ENCODE data around the gene FDX1.

The FDX1 gene

DNA sequence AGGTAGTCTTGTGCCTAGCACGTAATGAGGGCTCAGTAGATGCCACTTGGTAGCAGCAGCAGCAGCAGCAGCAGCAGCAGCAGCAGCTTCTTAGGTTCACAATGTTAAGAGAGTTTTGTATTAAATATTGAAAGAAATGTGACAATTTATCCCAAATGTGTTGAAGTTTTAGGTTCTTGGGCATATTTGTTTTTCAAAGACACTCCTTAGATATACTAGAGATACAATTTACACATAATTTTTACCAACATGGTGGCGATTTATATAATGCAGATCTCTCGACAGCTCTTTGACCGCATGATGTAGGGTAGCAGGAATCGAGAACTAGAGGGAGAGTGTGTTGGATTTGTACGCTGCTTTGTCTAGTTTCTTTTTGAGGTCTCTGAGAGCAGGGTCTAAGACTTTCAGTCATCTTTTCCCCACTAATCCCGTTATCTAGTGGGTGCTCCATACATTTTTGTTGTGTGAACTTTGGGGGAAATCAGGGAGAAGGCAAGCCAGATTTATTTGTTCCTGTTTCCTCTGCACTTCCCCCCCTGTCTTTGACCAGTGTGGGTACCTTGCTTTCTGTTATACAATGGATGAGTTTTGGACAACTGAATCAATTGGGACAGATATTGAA is 1.4 kb downstream of the FDX1 start:
- in situ Hi-C loops (cut with HindIII; ENCODE audit: low sequenced_read_pairs) = no loop called here

DNA sequence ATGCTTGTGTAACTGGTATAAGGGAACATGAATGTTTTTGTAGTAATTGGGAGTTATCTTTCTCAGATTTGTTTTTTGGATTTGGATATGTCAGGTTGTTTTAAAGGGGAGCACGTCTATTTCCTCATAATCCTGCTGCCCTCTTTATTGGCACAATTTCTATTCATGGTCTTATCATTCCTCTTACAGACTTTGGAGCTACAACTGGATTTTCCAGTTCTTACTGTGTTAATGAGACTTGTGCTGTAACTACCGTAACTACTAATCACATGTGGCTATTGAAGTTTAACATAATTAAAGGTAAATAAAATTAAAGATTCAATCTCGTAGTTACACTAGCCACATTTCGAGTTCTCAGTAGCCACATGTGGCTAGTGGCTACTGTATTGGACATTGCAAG is 1.9 kb downstream of the FDX1 start:
- in situ Hi-C loops (cut with HindIII; ENCODE audit: low sequenced_read_pairs) = no loop called here

DNA sequence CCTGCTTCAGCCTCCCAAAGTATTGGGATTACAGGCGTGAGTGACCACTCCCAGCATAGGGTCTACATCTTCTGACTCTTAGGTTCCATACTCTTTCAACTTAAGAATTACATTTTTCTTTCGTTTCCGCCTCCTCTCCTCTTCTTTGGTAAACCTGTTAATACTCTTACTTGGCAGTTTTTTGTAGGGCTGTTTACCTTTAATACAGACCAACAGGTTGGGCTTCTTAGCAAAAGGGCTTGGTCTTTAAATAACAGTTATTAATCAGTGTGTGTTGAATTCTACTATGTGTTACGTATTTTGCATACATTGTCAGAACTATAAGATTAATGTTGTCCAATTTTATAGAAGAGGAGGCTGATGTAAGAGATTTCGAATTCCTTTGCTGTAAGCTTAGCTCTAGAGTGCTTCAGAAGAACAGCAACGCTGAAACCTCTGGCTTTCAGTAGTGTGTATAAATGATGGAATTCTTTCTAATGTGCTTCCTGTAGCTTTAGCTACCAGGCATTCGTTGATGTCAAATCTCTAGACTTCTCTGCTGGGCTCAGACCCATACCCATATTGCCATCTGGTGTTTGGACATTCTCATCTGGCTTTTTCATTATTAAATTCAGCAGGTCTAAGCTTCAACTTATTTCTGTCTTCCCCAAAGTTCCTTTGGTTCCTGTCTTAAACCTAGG is 3.1 kb downstream of the FDX1 start:
- in situ Hi-C loops (cut with HindIII; ENCODE audit: low sequenced_read_pairs) = no loop called here

DNA sequence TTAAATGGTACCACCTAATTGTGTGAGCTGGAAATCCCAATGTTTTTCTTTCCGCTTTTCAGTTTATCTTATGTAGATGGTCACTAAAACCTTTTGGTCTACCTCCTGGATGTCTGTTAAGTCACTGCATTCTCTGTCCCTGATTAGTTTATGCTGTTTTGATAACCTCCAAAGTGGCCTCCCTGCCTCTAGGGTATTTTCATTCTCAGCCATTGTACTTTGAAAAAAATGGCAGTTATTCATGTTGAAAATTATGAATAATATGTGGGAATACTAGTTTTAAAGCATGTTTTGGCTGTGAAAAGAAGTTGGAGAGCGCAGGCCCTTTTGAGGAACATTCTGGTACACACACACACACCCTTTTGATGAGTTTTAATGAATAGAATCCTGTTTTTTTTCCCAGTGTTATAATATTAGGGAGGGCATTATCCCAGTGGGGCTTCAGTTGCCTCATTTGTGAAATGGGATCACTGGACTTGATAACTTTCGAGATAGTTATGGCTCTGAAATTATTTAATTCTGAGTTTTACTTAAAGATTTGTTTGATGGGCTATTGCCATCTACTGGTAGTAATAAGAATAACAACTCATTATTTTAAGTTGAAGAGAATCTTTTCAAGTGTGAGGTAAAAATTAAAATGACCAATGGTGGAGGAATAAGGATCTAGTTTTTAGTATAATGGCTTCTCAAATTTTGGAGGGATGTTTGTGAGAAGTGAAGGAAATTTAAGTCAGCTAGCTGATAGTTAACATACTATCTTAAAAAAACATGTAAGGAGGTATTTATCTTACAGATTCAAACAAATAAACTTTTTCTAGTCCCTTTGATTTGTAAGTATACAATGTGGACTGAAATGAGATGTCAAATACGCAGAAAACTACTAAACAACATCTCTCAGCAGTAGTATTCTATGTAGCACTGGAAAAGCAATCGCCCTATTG is 3.9 kb downstream of the FDX1 start:
- in situ Hi-C loops (cut with HindIII; ENCODE audit: low sequenced_read_pairs) = no loop called here

DNA sequence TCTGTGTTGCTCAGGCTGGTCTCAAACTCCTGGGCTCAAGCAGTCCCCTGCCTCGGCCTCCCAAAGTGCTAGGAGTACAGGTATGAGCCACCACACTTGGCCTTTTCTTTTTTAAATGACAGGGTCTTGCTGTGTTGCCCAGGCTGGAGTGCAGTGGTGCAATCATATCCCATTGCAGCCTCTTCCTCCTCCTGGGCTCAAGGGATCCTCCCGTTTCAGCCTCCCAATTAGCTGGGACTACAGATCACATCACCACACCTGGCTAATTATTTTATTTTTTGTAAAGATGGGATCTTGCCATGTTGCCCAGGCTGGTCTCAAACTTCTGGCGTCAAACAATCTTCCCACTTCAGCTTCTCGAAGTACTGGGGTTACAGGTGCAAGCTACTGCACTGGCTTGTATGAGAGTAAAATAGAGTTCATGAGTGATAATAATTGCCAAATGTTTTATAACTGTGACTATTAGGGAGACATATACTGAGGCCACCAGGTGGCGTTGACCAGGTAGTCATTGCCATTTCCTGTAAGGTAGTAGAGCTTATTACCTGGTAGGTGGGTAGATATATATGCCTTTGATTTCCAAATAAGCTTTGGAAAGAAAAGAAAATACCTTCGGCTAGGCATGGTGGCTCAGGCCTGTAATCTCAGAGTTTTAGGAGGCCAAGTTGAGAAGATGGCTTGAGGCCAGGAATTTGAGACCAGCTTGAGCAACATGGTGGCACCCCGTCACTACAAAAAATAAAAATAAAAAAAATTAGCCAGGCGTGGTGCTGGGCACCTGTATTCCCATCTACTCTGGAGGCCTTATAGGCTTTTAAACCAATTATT is 5.4 kb downstream of the FDX1 start:
- in situ Hi-C loops (cut with HindIII; ENCODE audit: low sequenced_read_pairs) = no loop called here

DNA sequence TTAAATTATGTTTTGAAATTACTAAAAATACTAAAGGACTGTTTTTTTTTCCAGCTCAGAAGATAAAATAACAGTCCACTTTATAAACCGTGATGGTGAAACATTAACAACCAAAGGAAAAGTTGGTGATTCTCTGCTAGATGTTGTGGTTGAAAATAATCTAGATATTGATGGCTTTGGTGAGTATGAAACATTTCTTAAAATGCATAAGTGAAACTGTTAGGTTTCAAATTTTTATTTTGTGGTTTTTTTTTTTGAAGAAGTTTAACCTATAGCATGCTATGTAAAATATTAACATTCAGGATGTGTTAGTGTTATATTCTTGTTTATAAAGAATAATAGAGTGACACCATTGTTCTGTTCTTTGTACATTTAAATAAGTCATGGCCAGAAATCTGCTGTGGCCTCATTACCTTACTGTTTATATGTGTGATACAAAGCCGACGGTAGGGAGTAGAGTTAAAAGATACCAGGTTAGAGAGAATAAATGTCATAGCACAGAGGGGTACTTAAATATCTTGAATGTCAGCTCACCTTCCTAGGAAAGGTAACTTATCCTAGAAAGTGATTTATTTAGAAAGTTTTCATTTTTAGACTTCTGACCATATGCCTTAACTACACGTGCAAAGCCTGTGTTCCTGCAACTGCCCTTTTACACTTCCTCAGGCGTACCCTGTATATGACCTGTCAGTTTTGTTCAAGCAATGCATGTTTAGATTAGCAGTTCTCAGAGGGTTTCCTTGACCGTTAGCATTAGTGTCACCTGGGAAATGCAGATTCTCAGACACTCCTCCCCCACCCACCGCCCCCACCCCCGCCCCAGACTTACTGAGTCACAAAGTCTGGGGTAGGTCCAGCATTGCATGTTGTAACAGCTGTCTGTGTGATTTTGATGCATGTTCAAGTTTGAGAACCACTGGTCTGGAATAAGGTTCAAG is 6.3 kb downstream of the FDX1 start:
- in situ Hi-C loops (cut with HindIII; ENCODE audit: low sequenced_read_pairs) = no loop called here

DNA sequence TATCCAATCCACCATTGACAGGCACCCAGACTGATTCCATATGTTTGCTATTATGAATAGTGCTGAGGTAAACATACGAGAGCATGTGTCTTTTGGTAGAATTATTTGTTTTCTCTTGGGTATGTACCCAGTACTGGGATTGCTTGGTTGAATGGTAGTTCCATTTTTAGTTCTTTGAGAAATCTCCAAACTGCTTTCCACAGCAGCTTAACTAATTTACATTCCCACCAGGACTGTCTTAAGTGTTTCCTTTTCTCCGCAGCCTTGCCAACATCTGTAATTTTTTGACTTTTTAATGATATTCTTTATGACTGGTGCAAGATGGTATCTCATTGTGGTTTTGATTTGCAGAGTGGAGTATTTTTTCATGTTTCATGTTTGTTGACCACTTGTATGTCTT is 8.3 kb downstream of the FDX1 start:
- in situ Hi-C loops (cut with HindIII; ENCODE audit: low sequenced_read_pairs) = no loop called here

DNA sequence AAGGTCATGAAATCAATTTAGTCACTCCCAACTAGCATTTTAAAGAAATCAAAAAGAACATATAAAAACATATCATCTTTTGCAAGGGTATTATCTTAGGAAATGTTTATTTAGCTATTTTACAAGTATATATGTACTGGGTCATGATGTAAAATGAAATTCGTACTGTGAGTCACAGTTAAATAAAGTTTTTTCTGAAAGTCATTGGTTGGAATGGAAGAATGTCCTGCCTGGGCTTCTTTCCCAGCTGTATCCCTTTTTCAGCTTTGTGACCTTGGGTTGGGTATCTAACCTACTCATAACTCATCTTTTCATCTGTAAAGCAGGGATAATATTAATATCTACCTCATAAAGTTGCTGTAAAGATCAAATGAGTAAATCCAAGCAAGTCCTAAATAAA is 15.7 kb downstream of the FDX1 start:
- in situ Hi-C loops (cut with HindIII; ENCODE audit: low sequenced_read_pairs) = no loop called here

DNA sequence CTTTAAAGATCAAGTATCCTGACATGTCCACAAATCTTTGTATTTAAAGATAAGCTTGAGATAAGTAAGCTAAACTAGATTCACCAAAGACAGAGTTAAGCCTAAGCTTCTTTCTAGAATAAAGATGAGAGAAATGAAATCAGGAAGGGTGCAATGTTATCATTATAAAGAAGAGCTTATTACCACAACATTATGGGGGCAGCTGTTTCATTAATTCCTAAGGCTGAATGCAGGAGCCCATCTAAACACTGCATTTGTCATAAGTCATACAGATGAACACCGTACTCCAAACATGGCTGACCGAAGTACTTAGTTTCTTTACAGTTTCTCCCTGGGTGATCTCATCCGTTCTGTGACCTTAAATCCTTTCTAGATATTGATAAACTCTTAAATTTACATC is 16.3 kb downstream of the FDX1 start:
- in situ Hi-C loops (cut with HindIII; ENCODE audit: low sequenced_read_pairs) = no loop called here

DNA sequence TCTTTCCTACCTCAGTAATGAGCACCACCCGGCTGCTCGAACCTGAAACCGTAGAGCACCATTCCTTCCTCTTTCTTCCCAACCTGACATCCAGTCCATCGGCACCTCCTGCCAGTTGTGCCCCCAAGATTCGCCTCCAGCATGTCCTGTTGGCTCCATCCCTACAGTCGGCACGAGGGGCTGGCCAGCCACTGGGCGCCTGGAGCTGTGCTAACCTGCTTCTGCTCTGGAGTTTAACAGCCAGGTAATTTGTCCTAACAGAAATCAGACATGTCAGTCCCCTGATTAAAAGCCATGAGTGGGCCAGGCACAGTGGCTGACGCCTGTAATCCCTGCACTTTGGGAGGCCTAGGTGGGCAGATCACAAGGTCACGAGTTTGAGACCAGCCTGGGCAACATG is 16.8 kb downstream of the FDX1 start:
- in situ Hi-C loops (cut with HindIII; ENCODE audit: low sequenced_read_pairs) = no loop called here

DNA sequence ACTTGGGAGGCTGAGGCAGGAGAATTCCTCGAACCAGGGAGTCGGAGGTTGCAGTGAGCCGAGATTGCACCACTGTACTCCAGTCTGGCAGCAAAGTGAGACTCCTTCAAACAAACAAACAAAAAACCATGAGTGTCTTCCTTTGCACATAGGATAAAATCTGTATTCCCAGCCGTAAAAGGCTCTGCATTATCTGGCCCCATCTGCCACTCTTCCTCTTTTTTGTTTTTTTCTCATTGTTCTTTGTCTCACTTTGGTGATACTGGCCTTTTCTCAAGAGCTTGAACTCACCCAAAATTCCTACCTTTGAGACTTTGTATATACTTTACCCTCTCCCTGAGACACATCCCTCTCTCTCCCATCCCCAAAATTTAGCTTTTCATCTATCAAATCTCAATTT is 17.6 kb downstream of the FDX1 start:
- in situ Hi-C loops (cut with HindIII; ENCODE audit: low sequenced_read_pairs) = no loop called here

DNA sequence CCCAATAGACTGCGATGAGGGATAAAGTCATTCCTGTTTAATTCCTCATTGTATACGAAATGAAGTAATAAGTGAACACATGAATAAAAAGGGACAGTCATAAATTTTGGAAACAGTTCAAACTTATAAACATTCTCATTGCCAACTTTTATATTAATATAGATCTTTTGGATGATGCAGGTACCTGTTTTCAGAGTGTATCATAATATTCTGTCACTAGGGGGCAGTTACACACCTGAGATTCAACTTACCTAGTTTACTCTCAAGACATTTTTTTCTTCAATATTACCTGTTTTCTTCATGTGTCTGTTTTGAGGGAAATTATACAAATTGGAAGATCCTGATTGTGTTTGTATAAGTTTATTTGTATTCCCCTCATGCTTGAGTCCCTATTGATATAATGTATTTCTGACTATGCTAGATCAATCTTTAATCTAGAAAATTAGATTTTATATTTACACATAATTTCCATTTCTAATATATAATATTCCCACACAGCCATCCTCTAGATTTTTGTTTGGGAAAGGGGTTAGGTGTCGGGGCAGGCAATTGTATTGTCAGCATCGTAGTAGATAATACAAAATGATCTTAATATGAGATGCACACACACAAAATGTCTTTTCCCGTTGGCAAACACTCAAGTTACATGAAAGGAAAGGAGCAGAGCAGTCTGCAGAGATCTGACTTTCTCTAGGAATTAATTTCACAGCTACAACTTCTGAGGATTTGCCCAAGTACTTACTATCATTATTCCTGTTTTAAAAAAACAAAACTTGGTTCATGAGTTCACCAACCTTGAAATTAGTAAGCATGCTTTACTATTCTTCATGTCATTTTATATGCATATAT is 18.4 kb downstream of the FDX1 start:
- in situ Hi-C loops (cut with HindIII; ENCODE audit: low sequenced_read_pairs) = no loop called here

DNA sequence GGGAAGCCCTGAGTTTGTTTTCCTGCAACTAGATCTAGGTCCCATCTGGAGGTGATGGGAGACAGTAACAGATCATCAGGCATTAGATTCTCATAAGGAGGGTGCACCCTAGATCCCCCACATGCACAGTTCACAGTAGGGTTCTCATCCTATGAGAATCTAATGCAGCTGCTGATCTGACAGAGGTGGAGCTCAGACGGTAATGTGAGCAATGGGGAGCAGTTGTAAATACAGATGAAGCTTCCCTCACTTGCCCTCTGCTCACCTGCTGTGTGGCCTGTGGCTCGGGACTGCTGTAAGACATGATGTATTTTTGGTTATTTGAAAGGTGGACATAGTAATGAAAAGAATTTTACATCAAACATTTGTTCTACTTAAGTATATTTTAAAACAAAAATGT is 20.5 kb downstream of the FDX1 start:
- in situ Hi-C loops (cut with HindIII; ENCODE audit: low sequenced_read_pairs) = no loop called here

DNA sequence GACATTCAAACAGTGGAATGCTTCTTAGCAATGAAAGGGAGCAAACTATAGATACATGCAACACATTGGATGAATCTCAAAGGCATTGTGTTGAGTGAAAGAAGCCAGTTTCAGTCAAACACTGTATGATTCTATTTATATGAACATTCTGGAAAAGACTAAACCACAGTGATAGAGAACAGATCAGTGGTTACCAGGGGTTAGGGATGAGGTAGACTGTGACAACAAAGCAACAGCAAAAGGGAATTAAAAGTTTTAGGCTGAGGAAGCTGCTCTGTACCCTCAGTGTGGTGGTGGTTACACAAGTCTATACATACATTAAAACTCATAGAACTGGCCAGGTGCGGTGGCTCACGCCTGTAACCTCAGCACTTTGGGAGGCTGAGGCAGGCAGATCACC is 23.0 kb downstream of the FDX1 start:
- in situ Hi-C loops (cut with HindIII; ENCODE audit: low sequenced_read_pairs) = no loop called here

DNA sequence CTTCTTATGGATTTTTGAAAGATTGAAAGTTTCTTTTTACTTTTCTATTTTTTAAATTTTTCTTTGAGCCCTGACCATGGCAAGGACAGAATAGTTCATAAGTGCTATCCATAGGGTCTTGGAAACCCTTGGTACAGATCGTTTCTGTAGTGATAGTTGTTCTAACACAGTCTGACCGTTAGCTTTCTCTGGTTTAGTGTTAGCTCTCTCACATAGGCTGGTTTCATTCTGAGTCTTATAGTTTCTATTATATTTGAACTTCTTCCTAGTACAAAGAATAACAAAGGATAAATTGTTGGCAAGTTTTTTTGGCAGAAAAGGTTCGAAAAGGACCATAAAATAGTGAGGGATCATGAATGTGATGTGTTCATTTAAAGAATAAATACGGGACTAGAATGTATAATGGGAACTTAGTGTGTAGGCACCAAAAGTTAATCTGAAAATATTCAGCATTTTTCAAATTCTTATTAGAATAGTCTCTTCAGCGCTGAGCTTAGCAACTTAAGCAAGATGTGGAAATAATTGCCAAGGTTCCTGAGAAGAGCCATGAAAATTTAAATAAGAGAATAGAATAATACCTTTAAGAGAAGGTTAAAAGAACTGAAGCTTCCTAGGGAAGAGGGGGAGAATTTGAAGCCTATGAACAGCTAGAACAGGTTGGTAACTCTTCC is 24.1 kb downstream of the FDX1 start:
- in situ Hi-C loops (cut with HindIII; ENCODE audit: low sequenced_read_pairs) = no loop called here

DNA sequence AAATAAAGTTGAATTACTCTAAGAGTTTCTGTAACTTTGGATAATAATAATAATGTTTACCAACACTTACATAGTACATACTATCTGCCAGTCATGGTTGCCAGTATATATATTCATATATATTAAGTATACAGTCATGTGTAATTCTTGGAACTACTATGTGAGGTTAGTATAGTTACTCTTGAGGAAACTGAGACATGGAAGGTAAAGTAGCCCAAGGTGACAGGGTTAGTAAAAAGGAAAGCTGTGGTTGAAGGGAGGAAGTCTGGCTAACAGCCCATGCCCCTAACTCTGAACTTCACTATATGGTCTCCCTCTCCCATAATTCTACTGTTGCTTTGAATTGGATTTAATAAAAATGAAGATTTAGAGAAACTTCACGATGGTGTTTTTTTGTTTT is 24.9 kb downstream of the FDX1 start:
- in situ Hi-C loops (cut with HindIII; ENCODE audit: low sequenced_read_pairs) = no loop called here

DNA sequence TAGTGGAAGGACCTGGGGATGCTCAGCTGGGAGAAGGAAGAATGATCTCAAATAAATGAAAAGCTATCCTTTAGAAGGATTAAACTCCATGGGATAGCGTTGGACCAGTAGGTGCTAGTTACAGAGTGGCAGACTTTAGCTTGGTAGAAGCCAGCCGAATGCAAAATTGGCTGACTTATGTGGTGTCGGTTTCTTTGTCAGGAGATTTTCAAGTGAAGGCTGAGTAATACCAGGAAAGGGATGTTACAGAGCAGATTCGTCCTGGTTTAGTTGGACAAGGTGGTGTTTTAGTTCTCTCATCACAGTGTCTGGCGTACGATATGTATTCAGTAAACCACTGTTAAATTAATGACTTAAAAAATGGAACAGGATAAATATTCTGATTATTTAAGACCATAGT is 26.0 kb downstream of the FDX1 start:
- in situ Hi-C loops (cut with HindIII; ENCODE audit: low sequenced_read_pairs) = no loop called here

DNA sequence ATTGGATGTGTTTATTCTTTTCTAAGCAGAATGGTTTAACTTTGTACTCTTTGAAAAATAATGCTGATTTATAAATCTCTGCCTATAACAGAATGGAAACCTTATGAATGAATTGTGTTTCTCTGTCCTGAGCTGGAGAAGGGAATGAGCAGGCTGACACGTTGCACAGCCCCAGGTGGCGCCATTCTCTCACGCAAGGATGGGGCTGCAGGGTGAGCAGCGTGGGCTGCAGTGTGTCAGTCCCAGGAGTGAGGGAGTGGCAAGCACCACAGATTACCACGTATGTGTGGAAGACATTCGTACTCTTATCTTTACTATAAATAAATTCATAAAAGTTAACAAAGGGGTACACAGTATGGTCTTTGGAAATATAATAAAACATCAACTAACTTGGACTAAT is 33.4 kb downstream of the FDX1 start:
- in situ Hi-C loops (cut with HindIII; ENCODE audit: low sequenced_read_pairs) = no loop called here

DNA sequence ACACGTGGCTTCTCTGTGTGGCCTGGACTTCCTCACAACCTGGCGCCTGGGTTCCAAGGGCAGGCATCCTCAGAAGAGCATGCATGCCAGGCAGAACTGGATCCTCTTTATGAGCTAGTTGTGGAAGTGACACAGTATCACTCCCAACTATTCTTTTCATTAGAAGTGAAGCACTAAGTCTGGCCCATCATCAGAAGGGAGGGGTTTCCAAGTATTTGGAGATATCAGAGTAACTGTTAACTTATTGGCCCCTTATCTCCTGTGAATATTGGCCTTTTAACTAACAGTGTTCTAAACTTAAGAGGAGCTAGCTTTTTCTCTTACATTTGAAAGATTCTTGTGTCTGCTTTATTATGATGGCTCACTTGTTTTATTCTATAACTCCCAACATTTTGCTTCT is 35.5 kb downstream of the FDX1 start:
- in situ Hi-C loops (cut with HindIII; ENCODE audit: low sequenced_read_pairs) = no loop called here

All from DLD1 (cell line).